K562 (cell line): ENCODE measurements around the gene AS3MT. TPM values are rescaled to one million over a fixed set of nuclear protein-coding genes. Genes with fewer than 3 reads are reported as not detected.

ENCODE experiments used
- FOS ChIP-seq: IDR thresholded peaks from 3 replicates; pipeline ENCODE4 v1.6.1; 2011; ENCODE audit not compliant: insufficient read length; ENCODE audit errors: extremely low read depth
- PHB2 ChIP-seq: fragments of 450-650 bp; IDR thresholded peaks from 2 replicates; pipeline ENCODE4 v1.6.1; 2017; ENCODE audit warnings: low read depth
- PRMT5 ChIP-seq: sonication (generic); formaldehyde crosslinking; IDR thresholded peaks from 2 replicates; pipeline ENCODE4 v1.5.0; 2020; ENCODE audit warnings: missing genetic modification reagents
- SAFB ChIP-seq: fragments of 200-400 bp; formaldehyde crosslinking; IDR thresholded peaks from 2 replicates; pipeline ENCODE4 v1.6.1; 2017; ENCODE audit warnings: low read depth, low read length, borderline replicate concordance
- SPI1 ChIP-seq: IDR thresholded peaks from 2 replicates; pipeline ENCODE4 v1.6.1; 2011; ENCODE audit warnings: low read depth, low read length, control low read depth, borderline replicate concordance
- TARDBP ChIP-seq: fragments of 450-650 bp; IDR thresholded peaks from 2 replicates; pipeline ENCODE4 v1.6.1; 2016
- TEAD4 ChIP-seq, 2 experiments: sonication (generic) in 1 of 2; formaldehyde crosslinking in 1 of 2; IDR thresholded peaks; 2 replicates each; pipeline versions ENCODE4 v1.6.1 to v1.8.0; 2012 to 2022; ENCODE audit warnings: borderline replicate concordance in 1 of 2, inconsistent platforms in 1 of 2, low read length in 1 of 2, mild to moderate bottlenecking in 1 of 2, missing genetic modification reagents in 1 of 2
- ZNF174 ChIP-seq: fragments of 250-450 bp; sonication (Bioruptor Pico); IDR thresholded peaks from 2 replicates; pipeline ENCODE4 v1.4.0; 2020; ENCODE audit warnings: mild to moderate bottlenecking
- ZNF184 ChIP-seq: sonication (generic); formaldehyde crosslinking; IDR thresholded peaks from 2 replicates; pipeline ENCODE4 v1.5.0; 2020; ENCODE audit warnings: missing genetic modification reagents
- ZNF347 ChIP-seq: fragments of 450-650 bp; formaldehyde crosslinking; IDR thresholded peaks from 2 replicates; pipeline ENCODE4 v1.4.0; 2020; ENCODE audit warnings: low read depth, mild to moderate bottlenecking, moderate library complexity
- polyA plus RNA-seq, 8 experiments: library from polyadenylated mRNA; depleted of rRNA in 4 of 8; stranded (reverse) in 5 of 8; unstranded in 3 of 8; fragments of >200 nt; fragmentation: Nextera tagmentation in 2 of 8; fragmentation: Illumina TruSeq in 1 of 8; extraction: Ambion mirVana in 2 of 8; extraction: Trizol in 1 of 8; gene quantifications; 2 replicates each; pipeline versions ENCODE4 v1.2.1 to v1.2.3, GENCODE V29; 2011 to 2014; ENCODE audit warnings: inconsistent platforms in 1 of 8, missing spikeins in 1 of 8
- total RNA-seq, 7 experiments: library from RNA; depleted of rRNA in 6 of 7; stranded (reverse); fragments of >200 nt in 6 of 7; fragmentation: Illumina TruSeq in 2 of 7; extraction: Trizol in 2 of 7; gene quantifications; 2 replicates each; pipeline versions ENCODE4 v1.2.1 to v1.2.3, GENCODE V29; 2011 to 2021; ENCODE audit warnings: low replicate concordance in 1 of 7
- TF ChIP-seq, protein P1 (sequence below): sonication (generic); formaldehyde crosslinking; IDR thresholded peaks from 2 replicates; pipeline ENCODE4 v1.8.0; 2023; ENCODE audit warnings: missing genetic modification reagents, mild to moderate bottlenecking, borderline replicate concordance
- TF ChIP-seq, protein P2 (sequence below), 2 experiments: fragments of 450-650 bp in 1 of 2; IDR thresholded peaks; 2 replicates each; pipeline ENCODE4 v1.6.1; 2011 to 2017; ENCODE audit warnings: low read depth in 2 of 2, antibody characterized with exemption in 1 of 2, borderline replicate concordance in 1 of 2, low read length in 1 of 2, mild to moderate bottlenecking in 1 of 2, mixed read lengths in 1 of 2; ENCODE audit not compliant: control insufficient read depth in 1 of 2
- TF ChIP-seq, protein P3 (sequence below): fragments of 250-450 bp; sonication (Bioruptor Pico); IDR thresholded peaks from 2 replicates; pipeline ENCODE4 v1.6.1; 2021; ENCODE audit warnings: mild to moderate bottlenecking
- TF ChIP-seq, protein P4 (sequence below): sonication (generic); IDR thresholded peaks from 2 replicates; pipeline ENCODE4 v1.6.1; 2016
- TF ChIP-seq, protein P5 (sequence below), 2 experiments: fragments of 450-650 bp; IDR thresholded peaks; 2 replicates each; pipeline ENCODE4 v1.6.1; 2016

AS3MT gene
- total and polyA plus RNA-seq, 9 of the 15 experiments (the other 6 are each of a cell fraction or from before 2014, with no cell fraction given), result 0.04 to 0.33 (median 0.19) TPM; not detected in 2

DNA sequence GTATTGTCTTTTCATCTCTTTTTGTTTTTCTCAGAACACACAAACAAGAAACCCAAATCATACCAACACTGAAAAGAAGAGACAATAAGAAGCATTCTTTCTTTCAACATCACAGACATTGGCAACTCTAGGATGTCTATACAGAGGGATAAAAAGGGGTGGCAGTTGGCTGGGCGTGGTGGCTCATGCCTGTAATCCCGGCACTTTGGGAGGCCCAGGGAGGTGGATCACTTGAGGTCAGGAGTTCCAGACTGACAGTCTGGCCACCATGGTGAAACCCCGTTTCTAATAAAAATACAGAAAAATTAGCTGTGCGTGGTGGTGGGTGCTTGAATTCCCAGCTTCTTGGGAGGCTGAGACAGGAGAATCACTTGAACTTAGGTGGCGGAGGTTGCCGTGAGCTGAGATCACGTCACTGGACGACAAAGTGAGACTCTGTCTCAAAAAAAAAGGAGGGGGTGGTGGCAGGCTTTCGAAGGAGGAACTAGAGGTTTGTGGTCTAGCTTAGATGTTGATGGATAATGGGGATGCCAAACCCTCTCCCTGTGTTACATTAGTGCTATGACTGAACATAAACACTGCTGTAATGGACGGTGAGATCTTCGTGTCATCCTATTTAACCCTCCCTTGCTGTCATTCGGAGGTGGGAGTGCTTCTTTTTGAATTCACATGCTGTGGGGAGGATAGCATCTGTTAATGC lies 58.2 kb downstream of the AS3MT start (continued):
- TF ChIP-seq, protein P1, sequence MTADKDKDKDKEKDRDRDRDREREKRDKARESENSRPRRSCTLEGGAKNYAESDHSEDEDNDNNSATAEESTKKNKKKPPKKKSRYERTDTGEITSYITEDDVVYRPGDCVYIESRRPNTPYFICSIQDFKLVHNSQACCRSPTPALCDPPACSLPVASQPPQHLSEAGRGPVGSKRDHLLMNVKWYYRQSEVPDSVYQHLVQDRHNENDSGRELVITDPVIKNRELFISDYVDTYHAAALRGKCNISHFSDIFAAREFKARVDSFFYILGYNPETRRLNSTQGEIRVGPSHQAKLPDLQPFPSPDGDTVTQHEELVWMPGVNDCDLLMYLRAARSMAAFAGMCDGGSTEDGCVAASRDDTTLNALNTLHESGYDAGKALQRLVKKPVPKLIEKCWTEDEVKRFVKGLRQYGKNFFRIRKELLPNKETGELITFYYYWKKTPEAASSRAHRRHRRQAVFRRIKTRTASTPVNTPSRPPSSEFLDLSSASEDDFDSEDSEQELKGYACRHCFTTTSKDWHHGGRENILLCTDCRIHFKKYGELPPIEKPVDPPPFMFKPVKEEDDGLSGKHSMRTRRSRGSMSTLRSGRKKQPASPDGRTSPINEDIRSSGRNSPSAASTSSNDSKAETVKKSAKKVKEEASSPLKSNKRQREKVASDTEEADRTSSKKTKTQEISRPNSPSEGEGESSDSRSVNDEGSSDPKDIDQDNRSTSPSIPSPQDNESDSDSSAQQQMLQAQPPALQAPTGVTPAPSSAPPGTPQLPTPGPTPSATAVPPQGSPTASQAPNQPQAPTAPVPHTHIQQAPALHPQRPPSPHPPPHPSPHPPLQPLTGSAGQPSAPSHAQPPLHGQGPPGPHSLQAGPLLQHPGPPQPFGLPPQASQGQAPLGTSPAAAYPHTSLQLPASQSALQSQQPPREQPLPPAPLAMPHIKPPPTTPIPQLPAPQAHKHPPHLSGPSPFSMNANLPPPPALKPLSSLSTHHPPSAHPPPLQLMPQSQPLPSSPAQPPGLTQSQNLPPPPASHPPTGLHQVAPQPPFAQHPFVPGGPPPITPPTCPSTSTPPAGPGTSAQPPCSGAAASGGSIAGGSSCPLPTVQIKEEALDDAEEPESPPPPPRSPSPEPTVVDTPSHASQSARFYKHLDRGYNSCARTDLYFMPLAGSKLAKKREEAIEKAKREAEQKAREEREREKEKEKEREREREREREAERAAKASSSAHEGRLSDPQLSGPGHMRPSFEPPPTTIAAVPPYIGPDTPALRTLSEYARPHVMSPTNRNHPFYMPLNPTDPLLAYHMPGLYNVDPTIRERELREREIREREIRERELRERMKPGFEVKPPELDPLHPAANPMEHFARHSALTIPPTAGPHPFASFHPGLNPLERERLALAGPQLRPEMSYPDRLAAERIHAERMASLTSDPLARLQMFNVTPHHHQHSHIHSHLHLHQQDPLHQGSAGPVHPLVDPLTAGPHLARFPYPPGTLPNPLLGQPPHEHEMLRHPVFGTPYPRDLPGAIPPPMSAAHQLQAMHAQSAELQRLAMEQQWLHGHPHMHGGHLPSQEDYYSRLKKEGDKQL (CRISPR knock-in tag), result no peak
- TF ChIP-seq, protein P2, sequence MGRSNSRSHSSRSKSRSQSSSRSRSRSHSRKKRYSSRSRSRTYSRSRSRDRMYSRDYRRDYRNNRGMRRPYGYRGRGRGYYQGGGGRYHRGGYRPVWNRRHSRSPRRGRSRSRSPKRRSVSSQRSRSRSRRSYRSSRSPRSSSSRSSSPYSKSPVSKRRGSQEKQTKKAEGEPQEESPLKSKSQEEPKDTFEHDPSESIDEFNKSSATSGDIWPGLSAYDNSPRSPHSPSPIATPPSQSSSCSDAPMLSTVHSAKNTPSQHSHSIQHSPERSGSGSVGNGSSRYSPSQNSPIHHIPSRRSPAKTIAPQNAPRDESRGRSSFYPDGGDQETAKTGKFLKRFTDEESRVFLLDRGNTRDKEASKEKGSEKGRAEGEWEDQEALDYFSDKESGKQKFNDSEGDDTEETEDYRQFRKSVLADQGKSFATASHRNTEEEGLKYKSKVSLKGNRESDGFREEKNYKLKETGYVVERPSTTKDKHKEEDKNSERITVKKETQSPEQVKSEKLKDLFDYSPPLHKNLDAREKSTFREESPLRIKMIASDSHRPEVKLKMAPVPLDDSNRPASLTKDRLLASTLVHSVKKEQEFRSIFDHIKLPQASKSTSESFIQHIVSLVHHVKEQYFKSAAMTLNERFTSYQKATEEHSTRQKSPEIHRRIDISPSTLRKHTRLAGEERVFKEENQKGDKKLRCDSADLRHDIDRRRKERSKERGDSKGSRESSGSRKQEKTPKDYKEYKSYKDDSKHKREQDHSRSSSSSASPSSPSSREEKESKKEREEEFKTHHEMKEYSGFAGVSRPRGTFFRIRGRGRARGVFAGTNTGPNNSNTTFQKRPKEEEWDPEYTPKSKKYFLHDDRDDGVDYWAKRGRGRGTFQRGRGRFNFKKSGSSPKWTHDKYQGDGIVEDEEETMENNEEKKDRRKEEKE (IDR thresholded peaks at IDR 0.05; ENCODE audit: borderline replicate concordance in 1 of 2, control insufficient read depth in 1 of 2, low read depth in 2 of 2, low read length in 1 of 2), result no peak
- TF ChIP-seq, protein P3, sequence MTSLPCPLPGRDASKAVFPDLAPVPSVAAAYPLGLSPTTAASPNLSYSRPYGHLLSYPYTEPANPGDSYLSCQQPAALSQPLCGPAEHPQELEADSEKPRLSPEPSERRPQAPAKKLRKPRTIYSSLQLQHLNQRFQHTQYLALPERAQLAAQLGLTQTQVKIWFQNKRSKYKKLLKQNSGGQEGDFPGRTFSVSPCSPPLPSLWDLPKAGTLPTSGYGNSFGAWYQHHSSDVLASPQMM (CRISPR knock-in tag), result no peak
- no peak for TF ChIP-seq ZNF174 (CRISPR knock-in tag)
- no peak for TF ChIP-seq ZNF184
- TF ChIP-seq TARDBP, result no peak
- TF ChIP-seq, protein P4, sequence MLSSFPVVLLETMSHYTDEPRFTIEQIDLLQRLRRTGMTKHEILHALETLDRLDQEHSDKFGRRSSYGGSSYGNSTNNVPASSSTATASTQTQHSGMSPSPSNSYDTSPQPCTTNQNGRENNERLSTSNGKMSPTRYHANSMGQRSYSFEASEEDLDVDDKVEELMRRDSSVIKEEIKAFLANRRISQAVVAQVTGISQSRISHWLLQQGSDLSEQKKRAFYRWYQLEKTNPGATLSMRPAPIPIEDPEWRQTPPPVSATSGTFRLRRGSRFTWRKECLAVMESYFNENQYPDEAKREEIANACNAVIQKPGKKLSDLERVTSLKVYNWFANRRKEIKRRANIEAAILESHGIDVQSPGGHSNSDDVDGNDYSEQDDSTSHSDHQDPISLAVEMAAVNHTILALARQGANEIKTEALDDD, result peak; percentile 60
- TF ChIP-seq, protein P5, sequence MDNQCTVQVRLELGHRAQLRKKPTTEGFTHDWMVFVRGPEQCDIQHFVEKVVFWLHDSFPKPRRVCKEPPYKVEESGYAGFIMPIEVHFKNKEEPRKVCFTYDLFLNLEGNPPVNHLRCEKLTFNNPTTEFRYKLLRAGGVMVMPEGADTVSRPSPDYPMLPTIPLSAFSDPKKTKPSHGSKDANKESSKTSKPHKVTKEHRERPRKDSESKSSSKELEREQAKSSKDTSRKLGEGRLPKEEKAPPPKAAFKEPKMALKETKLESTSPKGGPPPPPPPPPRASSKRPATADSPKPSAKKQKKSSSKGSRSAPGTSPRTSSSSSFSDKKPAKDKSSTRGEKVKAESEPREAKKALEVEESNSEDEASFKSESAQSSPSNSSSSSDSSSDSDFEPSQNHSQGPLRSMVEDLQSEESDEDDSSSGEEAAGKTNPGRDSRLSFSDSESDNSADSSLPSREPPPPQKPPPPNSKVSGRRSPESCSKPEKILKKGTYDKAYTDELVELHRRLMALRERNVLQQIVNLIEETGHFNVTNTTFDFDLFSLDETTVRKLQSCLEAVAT (IDR thresholded peaks at IDR 0.05), result 0 out of 4 replicates have a peak, but pooled peaks of 1 of the 2 experiments have one; percentile 58
- TF ChIP-seq PHB2, result no peak
- TF ChIP-seq PRMT5, result no peak
- no peak for TF ChIP-seq FOS
- TF ChIP-seq SAFB, result no peak
- TF ChIP-seq SPI1, result 0 out of 2 replicates have a peak, but pooled peaks have one; percentile 0
- no peak for TF ChIP-seq ZNF347 (CRISPR knock-in tag)
- peak; percentile 42; the same call in 1 of the 2 replicates for TF ChIP-seq TEAD4 (IDR thresholded peaks at IDR 0.05; ENCODE audit: low read length)
- TF ChIP-seq TEAD4 (CRISPR knock-in tag; IDR thresholded peaks at IDR 0.05; ENCODE audit: borderline replicate concordance), result no peak
